DOHH2 (cell line): ENCODE measurements around the gene PLSCR4.

Experiments used
- H3F3A ChIP-seq: fragments of 200-600 bp; sonication (generic), shearing (Covaris generic); 2 replicates; pipeline ENCODE4 v1.6.0; 2016; ENCODE audit warnings: antibody characterized with exemption, mild to moderate bottlenecking; ENCODE audit not compliant: control insufficient read depth, insufficient read depth
- H3K27ac ChIP-seq: fragments of 200-600 bp; sonication (generic); 2 replicates; pipeline ENCODE4 v1.5.1; 2014; ENCODE audit warnings: low read depth, mild to moderate bottlenecking, low read length, moderate library complexity
- H3K27me3 ChIP-seq: fragments of 200-600 bp; sonication (generic); 2 replicates; pipeline ENCODE4 v1.6.1; 2014; ENCODE audit warnings: mild to moderate bottlenecking, low read length, mixed read lengths; ENCODE audit not compliant: control insufficient read depth
- H3K36me3 ChIP-seq: fragments of 200-600 bp; sonication (generic); 2 replicates; pipeline ENCODE4 v1.6.1; 2014; ENCODE audit warnings: mild to moderate bottlenecking, low read length, moderate library complexity, mixed read lengths; ENCODE audit not compliant: control insufficient read depth
- H3K4me1 ChIP-seq: fragments of 200-600 bp; sonication (generic); 2 replicates; pipeline ENCODE4 v1.6.1; 2014; ENCODE audit warnings: mild to moderate bottlenecking, low read length, mixed read lengths; ENCODE audit not compliant: control insufficient read depth
- H3K4me2 ChIP-seq: fragments of 200-600 bp; sonication (generic); 2 replicates; pipeline ENCODE4 v1.6.0; 2014; ENCODE audit warnings: mild to moderate bottlenecking, low read length, moderate library complexity
- H3K4me3 ChIP-seq: fragments of 200-600 bp; sonication (generic); 2 replicates; pipeline ENCODE4 v1.5.1; 2014; ENCODE audit warnings: mild to moderate bottlenecking, low read length, mixed read lengths
- H3K79me2 ChIP-seq: fragments of 200-600 bp; sonication (generic); 2 replicates; pipeline ENCODE4 v1.6.1; 2014; ENCODE audit warnings: mild to moderate bottlenecking, low read length, mixed read lengths; ENCODE audit not compliant: control insufficient read depth
- H3K9me2 ChIP-seq: fragments of 200-600 bp; sonication (generic); replicated peaks from 2 replicates; pipeline ENCODE4 v1.6.1; 2014; ENCODE audit warnings: mild to moderate bottlenecking, low read length, mixed read lengths; ENCODE audit not compliant: control insufficient read depth
- H3K9me3 ChIP-seq: fragments of 200-600 bp; sonication (generic); 2 replicates; pipeline ENCODE4 v1.6.1; 2014; ENCODE audit warnings: antibody characterized with exemption, low read length, mixed read lengths; ENCODE audit not compliant: control insufficient read depth, insufficient read depth
- H4K20me1 ChIP-seq: fragments of 200-600 bp; sonication (generic); 2 replicates; pipeline ENCODE4 v1.6.0; 2014; ENCODE audit warnings: low read depth, mild to moderate bottlenecking, antibody characterized with exemption, low read length, moderate library complexity; ENCODE audit not compliant: control insufficient read depth, insufficient read depth
- EZH2phosphoT487 ChIP-seq: fragments of 200-600 bp; sonication (generic); IDR thresholded peaks from 2 replicates; pipeline ENCODE4 v1.6.1; 2017; ENCODE audit warnings: borderline replicate concordance, mild to moderate bottlenecking, antibody characterized with exemption, low read length, moderate library complexity, mixed read lengths
- TF ChIP-seq, protein P1 (sequence below): fragments of 200-600 bp; sonication (generic); IDR thresholded peaks from one replicate; pipeline ENCODE4 v1.5.1; 2014; ENCODE audit warnings: antibody characterized with exemption, mild to moderate bottlenecking, low read depth, low read length; ENCODE audit not compliant: poor library complexity, severe bottlenecking

PLSCR4 gene

DNA sequence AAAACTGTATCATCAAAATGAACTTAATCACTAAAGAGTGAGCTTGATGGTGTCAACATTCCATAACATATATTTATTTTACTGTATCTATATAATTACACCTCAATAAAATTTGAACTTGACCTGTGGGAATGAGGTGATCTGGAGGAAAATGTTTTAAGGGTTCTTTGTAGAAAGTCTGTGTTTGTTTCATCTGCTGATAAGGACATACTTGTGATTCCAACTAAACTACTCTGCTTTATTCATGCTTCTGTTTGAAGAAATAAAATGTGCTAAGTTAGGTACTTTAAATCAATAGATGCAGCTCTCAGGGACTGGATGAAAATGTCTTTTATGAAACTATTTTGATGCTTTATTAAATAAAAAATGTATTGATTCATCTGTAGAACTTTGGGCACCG is 78.3 kb downstream of the PLSCR4 start:
- Histone ChIP-seq H3K9me2 (no peaks in the 10 kb centered on the region), H3K9me3 (no peaks in the 10 kb centered on the region), H3K27me3 (no peaks in the 10 kb centered on the region), H3K4me3 (no peak overlapping the region), H3K79me2 (no peaks in the 10 kb centered on the region), H3K4me1 (no peaks in the 10 kb centered on the region), H3K27ac (no peak overlapping the region), H3K4me2 (no peak overlapping the region), H3K36me3 (no peaks in the 10 kb centered on the region), H3F3A (no peaks in the 10 kb centered on the region), H4K20me1 (no peaks in the 10 kb centered on the region)
- no peak for TF ChIP-seq EZH2phosphoT487
- TF ChIP-seq, protein P1, sequence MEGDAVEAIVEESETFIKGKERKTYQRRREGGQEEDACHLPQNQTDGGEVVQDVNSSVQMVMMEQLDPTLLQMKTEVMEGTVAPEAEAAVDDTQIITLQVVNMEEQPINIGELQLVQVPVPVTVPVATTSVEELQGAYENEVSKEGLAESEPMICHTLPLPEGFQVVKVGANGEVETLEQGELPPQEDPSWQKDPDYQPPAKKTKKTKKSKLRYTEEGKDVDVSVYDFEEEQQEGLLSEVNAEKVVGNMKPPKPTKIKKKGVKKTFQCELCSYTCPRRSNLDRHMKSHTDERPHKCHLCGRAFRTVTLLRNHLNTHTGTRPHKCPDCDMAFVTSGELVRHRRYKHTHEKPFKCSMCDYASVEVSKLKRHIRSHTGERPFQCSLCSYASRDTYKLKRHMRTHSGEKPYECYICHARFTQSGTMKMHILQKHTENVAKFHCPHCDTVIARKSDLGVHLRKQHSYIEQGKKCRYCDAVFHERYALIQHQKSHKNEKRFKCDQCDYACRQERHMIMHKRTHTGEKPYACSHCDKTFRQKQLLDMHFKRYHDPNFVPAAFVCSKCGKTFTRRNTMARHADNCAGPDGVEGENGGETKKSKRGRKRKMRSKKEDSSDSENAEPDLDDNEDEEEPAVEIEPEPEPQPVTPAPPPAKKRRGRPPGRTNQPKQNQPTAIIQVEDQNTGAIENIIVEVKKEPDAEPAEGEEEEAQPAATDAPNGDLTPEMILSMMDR = no peak

DNA sequence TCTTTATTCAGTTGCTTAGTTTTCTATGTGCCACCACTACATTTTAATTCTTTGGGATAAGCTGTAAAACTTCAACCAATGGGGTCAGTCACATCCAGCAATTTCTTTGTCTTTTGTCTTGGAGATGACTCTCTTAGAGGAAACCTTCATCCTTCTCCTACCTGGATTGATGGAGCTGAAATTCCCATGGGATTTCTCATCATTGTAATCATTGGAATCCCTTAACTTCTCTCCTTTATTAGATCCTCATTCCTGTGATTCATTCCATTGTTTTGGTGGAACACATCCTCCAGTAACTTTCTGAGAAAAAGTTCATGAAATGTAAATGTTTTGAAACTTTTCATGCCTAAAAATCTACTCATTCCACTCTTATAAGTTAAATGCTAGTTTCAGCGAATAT is 80.3 kb downstream of the PLSCR4 start:
- no peaks in the 10 kb centered on the region for H3K79me2 ChIP-seq
- no peaks in the 10 kb centered on the region for H3K9me2 ChIP-seq
- H3K27me3 ChIP-seq = no peaks in the 10 kb centered on the region
- no peak overlapping the region for H3K4me3 ChIP-seq
- H4K20me1 ChIP-seq = no peaks in the 10 kb centered on the region
- no peak overlapping the region for H3K4me2 ChIP-seq
- H3K27ac ChIP-seq = no peak overlapping the region
- TF ChIP-seq EZH2phosphoT487 = no peak
- TF ChIP-seq, protein P1 = no peak
- H3K9me3 ChIP-seq = no peaks in the 10 kb centered on the region
- no peaks in the 10 kb centered on the region for H3K36me3 ChIP-seq
- no peaks in the 10 kb centered on the region for H3F3A ChIP-seq
- no peaks in the 10 kb centered on the region for H3K4me1 ChIP-seq

DNA sequence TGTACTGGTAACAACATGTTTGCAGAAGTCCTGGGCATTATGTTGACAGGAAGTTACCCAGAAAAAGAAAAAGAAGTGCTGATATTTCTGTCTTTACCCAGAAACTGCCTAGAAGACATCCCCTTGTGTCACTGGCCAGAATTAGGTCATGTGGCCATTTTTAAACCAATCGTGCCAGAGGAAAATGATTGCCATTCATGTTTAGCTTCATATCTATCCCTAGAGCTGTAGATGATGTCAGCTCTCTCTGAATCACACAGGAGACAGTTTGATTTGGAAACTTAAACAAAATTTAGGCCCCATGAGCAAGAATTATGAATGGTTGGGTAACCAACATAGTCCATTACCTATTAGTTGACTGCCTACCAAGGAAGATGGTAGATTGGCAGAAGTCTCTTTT is 81.0 kb downstream of the PLSCR4 start:
- Histone ChIP-seq H3K4me3 (no peak overlapping the region), H3K36me3 (no peaks in the 10 kb centered on the region), H4K20me1 (no peaks in the 10 kb centered on the region), H3K27ac (no peak overlapping the region), H3K9me3 (no peaks in the 10 kb centered on the region), H3K27me3 (no peaks in the 10 kb centered on the region), H3K9me2 (no peaks in the 10 kb centered on the region), H3K4me2 (no peak overlapping the region), H3K4me1 (no peaks in the 10 kb centered on the region), H3K79me2 (no peaks in the 10 kb centered on the region), H3F3A (no peaks in the 10 kb centered on the region)
- TF ChIP-seq, protein P1 = no peak
- no peak for TF ChIP-seq EZH2phosphoT487

DNA sequence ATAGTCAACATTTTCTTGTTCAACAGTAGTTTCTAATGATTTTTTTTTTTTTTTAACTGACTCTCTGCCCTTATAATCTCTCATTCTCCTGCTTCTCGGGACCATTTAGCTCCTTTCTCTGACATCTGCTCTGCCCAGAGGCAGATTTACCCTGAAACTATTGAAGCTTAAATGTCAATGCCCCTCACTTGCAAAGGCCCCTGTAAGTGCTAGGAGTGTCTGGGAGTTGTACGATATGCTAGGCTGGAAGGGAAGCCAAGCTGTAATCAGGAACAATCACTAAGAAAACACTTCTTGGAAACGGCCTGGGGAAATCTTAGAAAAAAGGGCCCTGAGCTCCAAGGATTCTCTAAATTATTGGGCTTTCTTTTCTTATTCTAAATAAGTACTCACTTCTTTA is 84.1 kb downstream of the PLSCR4 start:
- H3K4me2 ChIP-seq = no peak overlapping the region
- no peaks in the 10 kb centered on the region for H4K20me1 ChIP-seq
- TF ChIP-seq, protein P1 = no peak
- no peak for TF ChIP-seq EZH2phosphoT487
- no peak overlapping the region for H3K27ac ChIP-seq
- H3K27me3 ChIP-seq = no peaks in the 10 kb centered on the region
- no peaks in the 10 kb centered on the region for H3K36me3 ChIP-seq
- H3K79me2 ChIP-seq = no peaks in the 10 kb centered on the region
- H3F3A ChIP-seq = no peaks in the 10 kb centered on the region
- no peaks in the 10 kb centered on the region for H3K4me1 ChIP-seq
- H3K9me2 ChIP-seq = no peaks in the 10 kb centered on the region
- H3K9me3 ChIP-seq = no peaks in the 10 kb centered on the region
- H3K4me3 ChIP-seq = no peak overlapping the region
